ENCODE results near the gene METTL6.
A peak's percentile ranks its signal among the peaks of the same experiment; 100 is the strongest.
"Not testable (repeated sequence)": the region's sequence is repeated elsewhere in the genome, so short reads cannot be mapped to it uniquely, and the experiment has no call there.

The METTL6 gene

DNA sequence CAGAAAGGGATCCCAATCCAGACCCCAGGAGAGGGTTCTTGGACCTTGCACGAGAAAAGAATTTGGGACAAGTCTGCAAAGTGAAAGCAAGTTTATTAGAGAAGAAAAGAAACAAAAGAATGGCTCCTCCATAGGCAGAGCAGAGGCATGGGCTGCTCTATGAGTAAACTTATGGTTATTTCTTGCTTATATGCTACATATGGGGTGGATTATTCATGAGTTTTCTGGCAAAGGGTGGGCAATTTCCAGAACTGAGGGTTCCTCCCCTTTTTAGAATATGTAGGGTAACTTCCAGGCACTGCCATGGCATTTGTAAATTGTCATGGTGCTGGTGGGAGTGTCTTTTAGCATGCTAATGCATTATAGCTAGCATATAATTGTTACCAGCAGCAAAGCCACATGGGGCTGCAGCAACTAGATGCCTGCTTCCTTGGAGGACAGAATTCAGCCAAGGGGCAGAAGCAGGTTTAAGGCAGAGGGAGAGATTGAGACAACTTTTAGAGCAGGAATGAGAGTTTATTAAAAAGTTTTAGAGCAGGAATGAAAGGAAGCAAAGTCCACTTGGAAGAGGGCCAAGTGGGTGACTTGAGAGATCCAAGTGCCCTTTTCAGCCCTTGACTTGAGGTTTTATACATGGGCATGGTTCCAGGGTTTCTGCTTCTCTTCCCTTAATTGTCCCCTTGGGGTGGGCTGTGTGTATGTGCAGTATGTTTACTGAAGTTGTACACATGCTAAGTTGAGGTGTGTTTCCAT is 41.3 kb downstream of the METTL6 start:
- H4K20me1 ChIP-seq (ENCODE audit: insufficient read depth, low read length): no peaks in the 10 kb centered on the region
- peaks cover 39% of the 10 kb centered on the region for H3K4me1 ChIP-seq (ENCODE audit: low read length)
- peak overlapping the region; percentile 65 for H2AFZ ChIP-seq (ENCODE audit: low read length)
- no peaks in the 10 kb centered on the region for H3K27me3 ChIP-seq (replicated peaks; ENCODE audit: insufficient read depth, low read length)
- peak overlapping the region; percentile 26; the same call in 1 of the 2 replicates for H3K9ac ChIP-seq (ENCODE audit: low read length)
- no peaks in the 10 kb centered on the region for H3K9me3 ChIP-seq (replicated peaks; ENCODE audit: insufficient read depth, low read length)
- no peak for DNase-seq
- peak overlapping the region; percentile 72 for H3K4me2 ChIP-seq (ENCODE audit: low read depth, low read length)
- peak overlapping the region; percentile 10 for H3K4me3 ChIP-seq (ENCODE audit: low read length)
- peak overlapping the region; percentile 80; the same call in 1 of the 2 replicates for H3K27ac ChIP-seq (ENCODE audit: low read length)
- peaks cover 27% of the 10 kb centered on the region for H3F3A ChIP-seq (ENCODE audit: insufficient read depth, low read length)
- TF ChIP-seq, protein P1, sequence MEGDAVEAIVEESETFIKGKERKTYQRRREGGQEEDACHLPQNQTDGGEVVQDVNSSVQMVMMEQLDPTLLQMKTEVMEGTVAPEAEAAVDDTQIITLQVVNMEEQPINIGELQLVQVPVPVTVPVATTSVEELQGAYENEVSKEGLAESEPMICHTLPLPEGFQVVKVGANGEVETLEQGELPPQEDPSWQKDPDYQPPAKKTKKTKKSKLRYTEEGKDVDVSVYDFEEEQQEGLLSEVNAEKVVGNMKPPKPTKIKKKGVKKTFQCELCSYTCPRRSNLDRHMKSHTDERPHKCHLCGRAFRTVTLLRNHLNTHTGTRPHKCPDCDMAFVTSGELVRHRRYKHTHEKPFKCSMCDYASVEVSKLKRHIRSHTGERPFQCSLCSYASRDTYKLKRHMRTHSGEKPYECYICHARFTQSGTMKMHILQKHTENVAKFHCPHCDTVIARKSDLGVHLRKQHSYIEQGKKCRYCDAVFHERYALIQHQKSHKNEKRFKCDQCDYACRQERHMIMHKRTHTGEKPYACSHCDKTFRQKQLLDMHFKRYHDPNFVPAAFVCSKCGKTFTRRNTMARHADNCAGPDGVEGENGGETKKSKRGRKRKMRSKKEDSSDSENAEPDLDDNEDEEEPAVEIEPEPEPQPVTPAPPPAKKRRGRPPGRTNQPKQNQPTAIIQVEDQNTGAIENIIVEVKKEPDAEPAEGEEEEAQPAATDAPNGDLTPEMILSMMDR (IDR thresholded peaks at IDR 0.05; ENCODE audit: low read length): no peak
- H3K36me3 ChIP-seq (replicated peaks; ENCODE audit: insufficient read depth, low read length): no peaks in the 10 kb centered on the region
- H3K79me2 ChIP-seq (ENCODE audit: low read length): no peaks in the 10 kb centered on the region
- H3K9me2 ChIP-seq (replicated peaks; ENCODE audit: insufficient read depth, low read length): no peaks in the 10 kb centered on the region

DNA sequence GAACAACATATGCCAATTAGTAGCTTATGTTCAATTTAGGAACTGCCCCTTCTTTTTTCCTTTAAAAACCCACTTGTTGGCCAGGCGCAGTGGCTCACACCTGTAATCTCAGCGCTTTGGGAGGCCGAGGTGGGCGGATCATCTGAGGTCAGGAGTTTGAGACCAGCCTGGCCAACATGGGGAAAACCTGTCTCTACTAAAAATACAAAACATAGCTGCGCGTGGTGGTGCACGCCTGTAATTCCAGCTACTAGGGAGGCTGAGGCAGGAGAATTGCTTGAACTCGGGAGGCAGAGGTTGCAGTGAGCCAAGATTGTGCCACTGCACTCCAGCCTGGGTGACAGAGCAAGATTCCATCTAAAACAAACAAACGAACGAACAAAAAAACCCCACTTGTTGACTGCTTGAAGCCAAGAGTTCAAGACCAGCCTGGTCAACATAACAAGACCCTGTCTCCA is 42.1 kb downstream of the METTL6 start:
- Histone ChIP-seq H3K4me2 (ENCODE audit: low read depth, low read length) (peak overlapping the region; percentile 72; the same call in 1 of the 2 replicates), H3K27ac (ENCODE audit: low read length) (peak overlapping the region; percentile 80)

DNA sequence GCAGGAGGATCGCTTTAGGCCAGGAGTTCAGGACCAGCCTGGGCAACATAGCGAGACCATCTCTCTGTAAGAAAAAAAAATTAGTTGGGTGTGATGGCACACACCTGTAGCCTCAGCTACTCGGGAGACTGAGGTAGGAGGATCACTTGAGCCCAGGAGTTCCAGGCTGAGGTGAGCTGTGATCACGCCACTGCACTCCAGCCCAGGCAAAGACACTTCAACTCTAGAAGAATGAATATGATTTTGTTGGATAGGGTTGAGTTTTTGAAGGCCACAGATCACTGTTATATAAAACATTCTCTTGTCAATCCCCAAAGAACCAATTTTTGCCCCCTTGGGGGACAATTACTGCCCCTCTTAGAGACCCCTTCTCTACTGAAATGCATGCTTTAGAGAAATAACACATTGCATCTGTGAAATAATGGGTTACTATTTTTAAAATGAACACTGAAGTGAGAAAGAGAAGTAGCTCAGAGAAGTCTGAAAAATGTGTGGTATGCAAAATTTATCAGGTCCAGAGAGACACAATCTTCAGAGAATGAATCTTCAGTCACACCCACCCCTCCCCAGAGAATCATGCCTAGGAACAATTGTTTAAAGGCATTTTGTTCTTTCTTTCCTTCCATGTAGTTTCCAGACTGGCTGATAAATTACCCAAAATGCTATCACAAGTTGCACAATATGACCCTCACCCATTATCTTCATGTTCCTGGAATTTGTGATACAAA is 42.7 kb downstream of the METTL6 start:
- no peak for TF ChIP-seq EZH2phosphoT487 (IDR thresholded peaks at IDR 0.05; ENCODE audit: low read length)
- TF ChIP-seq, protein P1 (IDR thresholded peaks at IDR 0.05; ENCODE audit: low read length): no peak
- TF ChIP-seq EZH2 (optimal IDR thresholded peaks at IDR 0.05; ENCODE audit: low read depth, low read length): no peak
- DNase-seq: peak; percentile 59
- Histone ChIP-seq H3K4me3 (ENCODE audit: low read length) (no peak overlapping the region), H3K4me2 (ENCODE audit: low read depth, low read length) (peak overlapping the region; percentile 72), H3K4me1 (ENCODE audit: low read length) (peaks cover 39% of the 10 kb centered on the region), H3K27ac (ENCODE audit: low read length) (peak overlapping the region; percentile 80), H3F3A (ENCODE audit: insufficient read depth, low read length) (peaks cover 27% of the 10 kb centered on the region), H3K36me3 (replicated peaks; ENCODE audit: insufficient read depth, low read length) (no peaks in the 10 kb centered on the region), H4K20me1 (ENCODE audit: insufficient read depth, low read length) (no peaks in the 10 kb centered on the region), H3K9ac (ENCODE audit: low read length) (peak overlapping the region; percentile 33), H3K27me3 (replicated peaks; ENCODE audit: insufficient read depth, low read length) (no peaks in the 10 kb centered on the region), H2AFZ (ENCODE audit: low read length) (peak overlapping the region; percentile 29), H3K79me2 (ENCODE audit: low read length) (no peaks in the 10 kb centered on the region), H3K9me3 (replicated peaks; ENCODE audit: insufficient read depth, low read length) (no peaks in the 10 kb centered on the region), H3K9me2 (replicated peaks; ENCODE audit: insufficient read depth, low read length) (no peaks in the 10 kb centered on the region)

More for the DNA sequence above, 42.1 kb downstream of the METTL6 start:
- not testable (repeated sequence) for H3K27me3 ChIP-seq (replicated peaks; ENCODE audit: insufficient read depth, low read length); H3K9me2 ChIP-seq (replicated peaks; ENCODE audit: insufficient read depth, low read length); H3K9ac ChIP-seq (ENCODE audit: low read length); H4K20me1 ChIP-seq (ENCODE audit: insufficient read depth, low read length); H3K9me3 ChIP-seq (replicated peaks; ENCODE audit: insufficient read depth, low read length); H3K36me3 ChIP-seq (replicated peaks; ENCODE audit: insufficient read depth, low read length); H3K4me3 ChIP-seq (ENCODE audit: low read length); H3K79me2 ChIP-seq (ENCODE audit: low read length); DNase-seq
- peaks cover 27% of the 10 kb centered on the region for H3F3A ChIP-seq (ENCODE audit: insufficient read depth, low read length)
- peaks cover 39% of the 10 kb centered on the region for H3K4me1 ChIP-seq (ENCODE audit: low read length)
- H2AFZ ChIP-seq (ENCODE audit: low read length): peak overlapping the region; percentile 65
